GM18502 (cell line): Measurements from ENCODE around the gene RBM42.
"Not testable (repeated sequence)": the region's sequence is repeated elsewhere in the genome, so short reads cannot be mapped to it uniquely, and the experiment has no call there.

ENCODE experiments used
- ATAC-seq: cut with Tn5 transposase; IDR thresholded peaks from one replicate; pipeline ENCODE4 v1.9.1; 2021; ENCODE audit warnings: mild to moderate bottlenecking; ENCODE audit not compliant: unreplicated experiment, poor library complexity

RBM42 gene

GRCh38 chr19:35645680-35646511, 17.1 kb downstream of the RBM42 start:
- no peak for ATAC-seq

GRCh38 chr19:35648017-35648961, 19.5 kb downstream of the RBM42 start, which contains the start of gene COX6B1:
Gene COX6B1 (plus strand): TSS chr19:35648323. CDS start chr19:35651244, 2,921 bp downstream.
- ATAC-seq = peak; percentile 60

- ATAC-seq = no peak
Observed at GRCh38 chr19:35650581-35650980, 21.7 kb downstream of the RBM42 start.

- not testable (repeated sequence) for ATAC-seq
Observed at GRCh38 chr19:35654828-35655227, 26.0 kb downstream of the RBM42 start.

GRCh38 chr19:35655600-35655999, 26.8 kb downstream of the RBM42 start:
- ATAC-seq = no peak

- no peak for ATAC-seq
Observed at GRCh38 chr19:35656700-35657099, 27.9 kb downstream of the RBM42 start.

GRCh38 chr19:35657904-35658700, 29.3 kb downstream of the RBM42 start:
- no peak for ATAC-seq

- no peak for ATAC-seq
Observed at GRCh38 chr19:35661995-35662340, 33.1 kb downstream of the RBM42 start.

- ATAC-seq = no peak
Observed at GRCh38 chr19:35663981-35664380, 35.1 kb downstream of the RBM42 start.

GRCh38 chr19:35665157-35665556, 36.3 kb downstream of the RBM42 start:
- ATAC-seq = no peak

- no peak for ATAC-seq
Observed at GRCh38 chr19:35665604-35666003, 36.8 kb downstream of the RBM42 start.

- no peak for ATAC-seq
Observed at GRCh38 chr19:35666251-35666913, 37.5 kb downstream of the RBM42 start, which contains the start of gene UPK1A. Gene UPK1A (plus strand): TSS chr19:35666517. CDS start chr19:35666813, 296 bp downstream.

GRCh38 chr19:35669566-35669965, 40.7 kb downstream of the RBM42 start:
- no peak for ATAC-seq

GRCh38 chr19:35669974-35670373, 41.1 kb downstream of the RBM42 start:
- ATAC-seq = no peak

- no peak for ATAC-seq
Observed at GRCh38 chr19:35670686-35671085, 41.9 kb downstream of the RBM42 start.

- no peak for ATAC-seq
Observed at GRCh38 chr19:35671818-35672217, 43.0 kb downstream of the RBM42 start.

- ATAC-seq = no peak
Observed at GRCh38 chr19:35673121-35673804, 44.4 kb downstream of the RBM42 start.

GRCh38 chr19:35675589-35676140, 46.8 kb downstream of the RBM42 start:
- ATAC-seq = no peak
